Measurements from ENCODE around the gene PALLD.

The PALLD gene

DNA sequence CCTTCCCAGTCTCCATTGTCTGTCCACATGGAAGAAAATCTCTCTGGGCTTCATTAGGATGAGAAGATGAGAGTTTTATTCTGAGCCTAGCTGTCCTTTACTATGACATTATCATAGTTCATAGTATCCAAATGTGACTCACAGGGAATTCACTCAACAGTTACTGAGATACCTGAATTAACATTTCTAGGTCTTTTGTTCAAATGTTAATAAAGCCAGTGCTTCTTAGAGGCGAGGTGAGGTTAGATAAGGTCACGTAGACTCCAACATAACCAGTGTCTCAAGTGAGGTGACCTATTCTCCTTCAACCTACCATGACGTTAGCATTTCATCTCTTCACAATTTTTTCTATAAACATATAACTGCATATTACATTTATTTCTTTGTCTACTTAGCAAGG is 67.2 kb downstream of the PALLD start:
- Histone ChIP-seq H3K9me3 (ENCODE audit: insufficient read depth, low read length, severe bottlenecking) (no peaks in the 10 kb centered on the region), H3K79me2 (ENCODE audit: insufficient read depth, low read length) (no peaks in the 10 kb centered on the region), H3K4me2 (ENCODE audit: insufficient read depth, low read length) (no peak overlapping the region), H3K4me3 (ENCODE audit: low read depth in 1 of 2, low read length in 2 of 2) (no peak overlapping the region), H2AFZ (ENCODE audit: low read depth, low read length) (no peak overlapping the region), H3K27me3 (ENCODE audit: insufficient read depth, low read length, poor library complexity) (no peaks in the 10 kb centered on the region), H3K27ac (ENCODE audit: low read length) (no peak overlapping the region), H3K4me1 (ENCODE audit: insufficient read depth, low read length) (no peaks in the 10 kb centered on the region), H3K36me3 (ENCODE audit: insufficient read depth, low read length) (no peaks in the 10 kb centered on the region), H3K9ac (ENCODE audit: low read depth, low read length) (no peak overlapping the region), H4K20me1 (ENCODE audit: insufficient read depth, low read length) (no peaks in the 10 kb centered on the region)
- no peak for TF ChIP-seq EZH2 (IDR thresholded peaks at IDR 0.05; ENCODE audit: borderline replicate concordance, low read depth, low read length, severe bottlenecking)
- TF ChIP-seq, protein P1, sequence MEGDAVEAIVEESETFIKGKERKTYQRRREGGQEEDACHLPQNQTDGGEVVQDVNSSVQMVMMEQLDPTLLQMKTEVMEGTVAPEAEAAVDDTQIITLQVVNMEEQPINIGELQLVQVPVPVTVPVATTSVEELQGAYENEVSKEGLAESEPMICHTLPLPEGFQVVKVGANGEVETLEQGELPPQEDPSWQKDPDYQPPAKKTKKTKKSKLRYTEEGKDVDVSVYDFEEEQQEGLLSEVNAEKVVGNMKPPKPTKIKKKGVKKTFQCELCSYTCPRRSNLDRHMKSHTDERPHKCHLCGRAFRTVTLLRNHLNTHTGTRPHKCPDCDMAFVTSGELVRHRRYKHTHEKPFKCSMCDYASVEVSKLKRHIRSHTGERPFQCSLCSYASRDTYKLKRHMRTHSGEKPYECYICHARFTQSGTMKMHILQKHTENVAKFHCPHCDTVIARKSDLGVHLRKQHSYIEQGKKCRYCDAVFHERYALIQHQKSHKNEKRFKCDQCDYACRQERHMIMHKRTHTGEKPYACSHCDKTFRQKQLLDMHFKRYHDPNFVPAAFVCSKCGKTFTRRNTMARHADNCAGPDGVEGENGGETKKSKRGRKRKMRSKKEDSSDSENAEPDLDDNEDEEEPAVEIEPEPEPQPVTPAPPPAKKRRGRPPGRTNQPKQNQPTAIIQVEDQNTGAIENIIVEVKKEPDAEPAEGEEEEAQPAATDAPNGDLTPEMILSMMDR (IDR thresholded peaks at IDR 0.05; ENCODE audit: borderline replicate concordance, extremely low read depth, low read length, poor library complexity, severe bottlenecking), result no peak
- ATAC-seq (ENCODE audit: insufficient read depth, low read depth) (no peak), DNase-seq (no peak)

DNA sequence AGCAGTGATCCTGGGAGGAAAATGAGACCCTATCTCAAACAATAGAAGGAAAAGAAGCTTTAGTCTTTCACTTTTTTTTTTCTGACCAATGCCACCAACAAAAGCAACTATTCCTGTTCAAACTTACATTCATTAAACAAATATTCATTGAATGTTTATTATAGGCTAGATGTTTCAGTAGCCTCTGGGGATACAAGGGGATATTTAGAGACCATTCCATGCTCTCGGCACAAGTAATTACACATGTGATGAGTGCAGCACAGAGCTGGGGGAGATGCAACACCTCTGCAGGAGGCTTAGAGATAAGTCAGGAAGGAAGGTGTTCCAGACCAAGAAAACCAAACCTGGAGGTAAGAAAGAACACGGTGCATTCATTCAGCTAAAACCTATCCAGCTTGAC is 68.3 kb downstream of the PALLD start:
- no peaks in the 10 kb centered on the region for H4K20me1 ChIP-seq (ENCODE audit: insufficient read depth, low read length)
- H3K27ac ChIP-seq (ENCODE audit: low read length), result no peak overlapping the region
- ATAC-seq (ENCODE audit: insufficient read depth, low read depth) (no peak), DNase-seq (no peak)
- no peaks in the 10 kb centered on the region for H3K9me3 ChIP-seq (ENCODE audit: insufficient read depth, low read length, severe bottlenecking)
- no peaks in the 10 kb centered on the region for H3K27me3 ChIP-seq (ENCODE audit: insufficient read depth, low read length, poor library complexity)
- no peaks in the 10 kb centered on the region for H3K4me1 ChIP-seq (ENCODE audit: insufficient read depth, low read length)
- H3K4me2 ChIP-seq (ENCODE audit: insufficient read depth, low read length), result no peak overlapping the region
- H3K4me3 ChIP-seq (ENCODE audit: low read depth in 1 of 2, low read length in 2 of 2), result no peak overlapping the region
- TF ChIP-seq, protein P1 (IDR thresholded peaks at IDR 0.05; ENCODE audit: borderline replicate concordance, extremely low read depth, low read length, poor library complexity, severe bottlenecking), result no peak
- no peak for TF ChIP-seq EZH2 (IDR thresholded peaks at IDR 0.05; ENCODE audit: borderline replicate concordance, low read depth, low read length, severe bottlenecking)
- H3K79me2 ChIP-seq (ENCODE audit: insufficient read depth, low read length), result no peaks in the 10 kb centered on the region
- H3K36me3 ChIP-seq (ENCODE audit: insufficient read depth, low read length), result no peaks in the 10 kb centered on the region
- H2AFZ ChIP-seq (ENCODE audit: low read depth, low read length), result no peak overlapping the region
- H3K9ac ChIP-seq (ENCODE audit: low read depth, low read length), result no peak overlapping the region

DNA sequence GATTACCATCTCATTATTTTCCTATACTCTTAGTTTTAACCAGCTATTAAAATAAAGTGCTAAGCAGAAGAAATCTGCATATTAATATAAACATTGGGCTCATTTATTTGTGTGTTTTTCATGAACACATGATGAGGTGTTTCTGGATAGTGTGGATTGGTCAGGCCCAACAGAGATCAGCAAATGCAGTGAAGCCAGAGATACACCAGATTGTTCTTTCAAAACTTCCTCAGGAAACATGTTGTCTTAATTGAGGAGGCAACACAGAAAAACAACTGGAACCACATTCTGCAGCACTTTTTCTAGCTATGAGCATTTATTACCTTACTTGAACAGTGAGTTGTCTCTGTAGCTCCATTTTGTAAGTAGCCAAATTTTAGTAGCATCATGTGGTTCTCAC is 69.9 kb downstream of the PALLD start:
- Histone ChIP-seq H3K4me2 (ENCODE audit: insufficient read depth, low read length) (no peak overlapping the region), H3K79me2 (ENCODE audit: insufficient read depth, low read length) (no peaks in the 10 kb centered on the region), H3K9me3 (ENCODE audit: insufficient read depth, low read length, severe bottlenecking) (no peaks in the 10 kb centered on the region), H3K27me3 (ENCODE audit: insufficient read depth, low read length, poor library complexity) (no peaks in the 10 kb centered on the region), H2AFZ (ENCODE audit: low read depth, low read length) (no peak overlapping the region), H3K4me1 (ENCODE audit: insufficient read depth, low read length) (no peaks in the 10 kb centered on the region), H4K20me1 (ENCODE audit: insufficient read depth, low read length) (no peaks in the 10 kb centered on the region), H3K27ac (ENCODE audit: low read length) (no peak overlapping the region), H3K9ac (ENCODE audit: low read depth, low read length) (no peak overlapping the region), H3K4me3 (ENCODE audit: low read depth in 1 of 2, low read length in 2 of 2) (no peak overlapping the region), H3K36me3 (ENCODE audit: insufficient read depth, low read length) (no peaks in the 10 kb centered on the region)
- TF ChIP-seq EZH2 (IDR thresholded peaks at IDR 0.05; ENCODE audit: borderline replicate concordance, low read depth, low read length, severe bottlenecking), result no peak
- TF ChIP-seq, protein P1 (IDR thresholded peaks at IDR 0.05; ENCODE audit: borderline replicate concordance, extremely low read depth, low read length, poor library complexity, severe bottlenecking), result no peak
- DNase-seq (no peak), ATAC-seq (ENCODE audit: insufficient read depth, low read depth) (no peak)
